Measurements from ENCODE around the gene DYRK4. TPM values are rescaled to one million over a fixed set of nuclear protein-coding genes. Genes with fewer than 3 reads are reported as not detected.

Gene DYRK4
- total and polyA plus RNA-seq, 12 donors, result 24.2 to 123 (median 45.9) TPM

DNA sequence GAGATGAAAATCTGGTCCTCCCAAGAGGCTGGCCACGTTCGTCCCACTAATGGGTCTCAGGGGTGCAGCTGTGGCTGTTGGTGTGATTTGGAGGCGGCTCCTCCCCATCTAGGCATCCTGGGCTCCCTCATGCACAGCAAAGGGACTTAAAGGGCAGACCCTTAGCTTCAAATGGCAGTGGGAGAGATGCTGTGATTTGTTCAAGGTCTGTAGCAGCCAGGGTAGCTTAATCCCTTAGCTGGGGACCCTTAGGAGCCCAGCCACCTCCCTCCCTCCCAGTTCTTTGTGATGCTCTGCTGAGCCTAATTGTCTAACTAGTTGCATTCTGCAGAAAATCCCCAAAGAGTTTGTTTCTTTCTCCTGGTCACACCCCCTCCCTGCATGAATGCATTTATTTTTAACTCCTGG lies 18.3 kb downstream of the DYRK4 start:
- intact Hi-C loops (cut with DNase I), result no loop called here
- DNase-seq, result no peak
- no peaks in the 10 kb centered on the region for H3K4me1 ChIP-seq (replicated peaks in 1 of 2)

DNA sequence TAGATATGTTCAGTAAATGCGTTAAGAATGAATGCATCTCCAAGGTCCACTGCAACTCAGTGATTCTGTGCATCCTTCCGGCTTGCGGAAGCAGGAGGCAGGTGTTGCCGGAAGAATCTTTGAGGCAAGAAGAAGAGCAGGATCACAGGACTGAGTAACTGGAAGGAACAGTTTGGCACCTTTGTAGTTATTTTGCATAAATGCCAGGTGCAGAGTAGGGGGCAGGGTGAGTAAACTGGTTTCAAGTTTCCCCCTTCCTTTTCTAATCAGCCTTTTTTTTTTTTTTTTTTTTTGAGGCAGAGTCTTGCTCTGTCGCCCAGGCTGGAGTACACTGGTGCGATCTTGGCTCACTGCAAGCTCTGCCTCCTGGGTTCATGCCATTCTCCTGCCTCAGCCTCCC lies 22.3 kb downstream of the DYRK4 start:
- Histone ChIP-seq H3K27me3 (no peaks in the 10 kb centered on the region), H3K27ac (no peak overlapping the region), H3K36me3 (replicated peaks in 1 of 2) (no peaks in the 10 kb centered on the region), H3K4me3 (no peak overlapping the region), H3K9me3 (replicated peaks in 1 of 3) (no peaks in the 10 kb centered on the region), H3K4me1 (replicated peaks in 1 of 2) (no peaks in the 10 kb centered on the region)
- TF ChIP-seq, protein P1, sequence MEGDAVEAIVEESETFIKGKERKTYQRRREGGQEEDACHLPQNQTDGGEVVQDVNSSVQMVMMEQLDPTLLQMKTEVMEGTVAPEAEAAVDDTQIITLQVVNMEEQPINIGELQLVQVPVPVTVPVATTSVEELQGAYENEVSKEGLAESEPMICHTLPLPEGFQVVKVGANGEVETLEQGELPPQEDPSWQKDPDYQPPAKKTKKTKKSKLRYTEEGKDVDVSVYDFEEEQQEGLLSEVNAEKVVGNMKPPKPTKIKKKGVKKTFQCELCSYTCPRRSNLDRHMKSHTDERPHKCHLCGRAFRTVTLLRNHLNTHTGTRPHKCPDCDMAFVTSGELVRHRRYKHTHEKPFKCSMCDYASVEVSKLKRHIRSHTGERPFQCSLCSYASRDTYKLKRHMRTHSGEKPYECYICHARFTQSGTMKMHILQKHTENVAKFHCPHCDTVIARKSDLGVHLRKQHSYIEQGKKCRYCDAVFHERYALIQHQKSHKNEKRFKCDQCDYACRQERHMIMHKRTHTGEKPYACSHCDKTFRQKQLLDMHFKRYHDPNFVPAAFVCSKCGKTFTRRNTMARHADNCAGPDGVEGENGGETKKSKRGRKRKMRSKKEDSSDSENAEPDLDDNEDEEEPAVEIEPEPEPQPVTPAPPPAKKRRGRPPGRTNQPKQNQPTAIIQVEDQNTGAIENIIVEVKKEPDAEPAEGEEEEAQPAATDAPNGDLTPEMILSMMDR (IDR thresholded peaks at IDR 0.05), result no peak
- no peak for TF ChIP-seq POLR2A (IDR thresholded peaks at IDR 0.05)
- 82 to 95% (median 84%) methylated on average over 5 to 6 of the region's 6 CpGs for WGBS, 4 donors
- intact Hi-C loops (cut with DNase I), result no loop called here
- DNase-seq, result no peak

More for the DNA sequence above, 18.3 kb downstream of the DYRK4 start:
- TF ChIP-seq, protein P1 (IDR thresholded peaks at IDR 0.05), result no peak
- no peak for TF ChIP-seq POLR2A (IDR thresholded peaks at IDR 0.05)
- Histone ChIP-seq H3K36me3 (replicated peaks in 1 of 2) (no peaks in the 10 kb centered on the region), H3K27ac (no peak overlapping the region), H3K9me3 (replicated peaks in 1 of 3) (no peaks in the 10 kb centered on the region), H3K27me3 (no peaks in the 10 kb centered on the region), H3K4me3 (no peak overlapping the region)
- 53 to 88% (median 60%) methylated on average over 3 of the region's 3 CpGs for WGBS, 4 donors

DNA sequence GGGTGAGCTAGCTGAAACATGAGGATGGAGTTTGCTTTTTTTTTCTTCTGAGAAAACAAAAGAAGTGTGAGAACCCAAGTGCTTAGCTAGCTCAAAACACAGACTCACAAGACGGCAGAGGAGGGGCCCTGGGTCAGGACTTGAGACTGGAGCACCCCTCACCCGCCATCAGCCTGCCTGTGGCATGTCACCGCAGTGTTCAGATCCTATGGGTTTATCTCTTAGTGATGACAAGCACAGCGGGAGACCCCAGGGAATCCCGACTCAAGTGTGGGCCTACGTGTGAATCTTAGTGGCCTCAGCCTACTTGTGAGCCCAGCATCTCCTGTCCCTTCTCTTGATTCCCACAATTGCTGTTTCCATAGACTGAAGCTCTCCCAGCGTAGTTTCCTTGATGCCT lies 22.9 kb downstream of the DYRK4 start:
- Histone ChIP-seq H3K27ac (no peak overlapping the region), H3K4me3 (no peak overlapping the region), H3K4me1 (replicated peaks in 1 of 2) (no peaks in the 10 kb centered on the region), H3K27me3 (no peaks in the 10 kb centered on the region), H3K9me3 (replicated peaks in 1 of 3) (no peaks in the 10 kb centered on the region), H3K36me3 (replicated peaks in 1 of 2) (no peaks in the 10 kb centered on the region)
- DNase-seq, result no peak
- no peak for TF ChIP-seq POLR2A (IDR thresholded peaks at IDR 0.05)
- TF ChIP-seq, protein P1 (IDR thresholded peaks at IDR 0.05), result no peak
- WGBS, 4 donors, result 71 to 85% (median 78%) methylated on average over 4 to 7 of the region's 7 CpGs
- intact Hi-C loops (cut with DNase I), result no loop called here

DNA sequence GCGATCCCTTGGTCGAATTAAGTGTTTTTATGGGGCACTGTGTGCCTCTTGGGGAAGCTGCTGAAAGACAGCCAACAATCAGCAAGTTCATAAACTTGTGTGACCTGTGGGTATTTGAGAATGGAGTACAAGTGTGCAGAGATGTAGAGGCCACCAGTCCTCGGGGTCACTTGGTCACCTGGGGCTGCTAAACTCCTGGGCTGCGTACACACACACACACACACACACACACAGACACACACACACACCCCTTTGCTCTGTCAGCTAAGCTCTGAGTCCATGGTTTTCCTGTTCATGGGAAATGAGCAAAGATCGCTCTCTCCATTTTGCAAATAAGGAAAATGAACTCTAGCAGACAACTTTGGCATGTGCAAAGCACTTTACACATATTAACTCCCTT lies 24.5 kb downstream of the DYRK4 start:
- Histone ChIP-seq H3K9me3 (replicated peaks in 1 of 3) (no peaks in the 10 kb centered on the region), H3K36me3 (replicated peaks in 1 of 2) (no peaks in the 10 kb centered on the region), H3K4me1 (replicated peaks in 1 of 2) (no peaks in the 10 kb centered on the region), H3K4me3 (no peak overlapping the region), H3K27ac (no peak overlapping the region), H3K27me3 (no peaks in the 10 kb centered on the region)
- TF ChIP-seq, protein P1 (IDR thresholded peaks at IDR 0.05), result no peak
- no peak for TF ChIP-seq POLR2A (IDR thresholded peaks at IDR 0.05)
- intact Hi-C loops (cut with DNase I), result no loop called here
- 59 to 62% (median 61%) methylated on average over 4 to 5 of the region's 5 CpGs for WGBS, 4 donors
- DNase-seq, result no peak
